Smooth muscle cell of the brain vasculature (primary cell): ENCODE results near the gene FGFBP2.
"Not testable (repeated sequence)": the region's sequence is repeated elsewhere in the genome, so short reads cannot be mapped to it uniquely, and the experiment has no call there.

Source experiments
- DNase-seq: peaks from one replicate; pipeline ENCODE4 v3.0.0-alpha.2; 2012; ENCODE audit warnings: low read depth, low spot score

The FGFBP2 gene

GRCh38 chr4:15930314-15930713 is 32.7 kb downstream of the FGFBP2 start:
- DNase-seq = no peak

- no peak for DNase-seq
Measured at GRCh38 chr4:15929540-15929939, 33.4 kb downstream of the FGFBP2 start.

GRCh38 chr4:15928883-15929282 is 34.1 kb downstream of the FGFBP2 start:
- DNase-seq = no peak

GRCh38 chr4:15926486-15926885 is 36.5 kb downstream of the FGFBP2 start:
- no peak for DNase-seq

- no peak for DNase-seq
Measured at GRCh38 chr4:15925830-15926229, 37.1 kb downstream of the FGFBP2 start.

- DNase-seq = no peak
Measured at GRCh38 chr4:15921592-15921932, 41.4 kb downstream of the FGFBP2 start.

- DNase-seq = peak; percentile 91
Measured at GRCh38 chr4:15920723-15921591, 42.0 kb downstream of the FGFBP2 start.

- no peak for DNase-seq
Measured at GRCh38 chr4:15918484-15919129, 44.4 kb downstream of the FGFBP2 start.

GRCh38 chr4:15917297-15917696 is 45.7 kb downstream of the FGFBP2 start:
- no peak for DNase-seq

GRCh38 chr4:15916358-15916757 is 46.6 kb downstream of the FGFBP2 start:
- not testable (repeated sequence) for DNase-seq

- DNase-seq = no peak
Measured at GRCh38 chr4:15914736-15915135, 48.2 kb downstream of the FGFBP2 start.

- DNase-seq = no peak
Measured at GRCh38 chr4:15914291-15914690, 48.7 kb downstream of the FGFBP2 start.

GRCh38 chr4:15913631-15913970 is 49.4 kb downstream of the FGFBP2 start:
- no peak for DNase-seq

- no peak for DNase-seq
Measured at GRCh38 chr4:15912961-15913630, 49.9 kb downstream of the FGFBP2 start.

GRCh38 chr4:15912236-15912635 is 50.7 kb downstream of the FGFBP2 start:
- DNase-seq = no peak
